ENCODE measurements around the gene IER2.

DNA sequence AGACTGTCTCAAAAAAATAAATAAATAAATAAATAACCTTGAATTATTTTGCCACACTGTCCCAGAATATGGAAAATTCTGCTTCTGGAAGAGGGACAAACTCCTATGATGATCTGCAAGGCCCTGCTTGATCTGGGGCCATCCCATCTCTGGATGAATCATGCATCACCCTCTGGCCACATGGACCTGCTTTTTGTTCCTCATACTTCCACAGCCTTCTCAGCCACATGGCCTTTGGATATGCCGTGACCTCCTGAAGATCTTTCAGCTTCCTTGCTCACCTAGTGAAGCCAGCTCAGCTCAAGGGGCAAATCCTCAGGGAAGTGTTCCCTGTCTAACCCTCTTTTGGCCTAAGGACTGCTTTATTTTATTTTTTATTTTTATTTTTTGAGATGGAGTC, 10.3 kb downstream of the IER2 start:
- no peak for TF ChIP-seq EZH2 (IDR thresholded peaks at IDR 0.05; ENCODE audit: borderline replicate concordance, insufficient read depth, low read length, poor library complexity, severe bottlenecking)
- TF ChIP-seq, protein P1, sequence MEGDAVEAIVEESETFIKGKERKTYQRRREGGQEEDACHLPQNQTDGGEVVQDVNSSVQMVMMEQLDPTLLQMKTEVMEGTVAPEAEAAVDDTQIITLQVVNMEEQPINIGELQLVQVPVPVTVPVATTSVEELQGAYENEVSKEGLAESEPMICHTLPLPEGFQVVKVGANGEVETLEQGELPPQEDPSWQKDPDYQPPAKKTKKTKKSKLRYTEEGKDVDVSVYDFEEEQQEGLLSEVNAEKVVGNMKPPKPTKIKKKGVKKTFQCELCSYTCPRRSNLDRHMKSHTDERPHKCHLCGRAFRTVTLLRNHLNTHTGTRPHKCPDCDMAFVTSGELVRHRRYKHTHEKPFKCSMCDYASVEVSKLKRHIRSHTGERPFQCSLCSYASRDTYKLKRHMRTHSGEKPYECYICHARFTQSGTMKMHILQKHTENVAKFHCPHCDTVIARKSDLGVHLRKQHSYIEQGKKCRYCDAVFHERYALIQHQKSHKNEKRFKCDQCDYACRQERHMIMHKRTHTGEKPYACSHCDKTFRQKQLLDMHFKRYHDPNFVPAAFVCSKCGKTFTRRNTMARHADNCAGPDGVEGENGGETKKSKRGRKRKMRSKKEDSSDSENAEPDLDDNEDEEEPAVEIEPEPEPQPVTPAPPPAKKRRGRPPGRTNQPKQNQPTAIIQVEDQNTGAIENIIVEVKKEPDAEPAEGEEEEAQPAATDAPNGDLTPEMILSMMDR (IDR thresholded peaks at IDR 0.05; ENCODE audit: poor library complexity, severe bottlenecking): no peak
